Liver (tissue), 9 donors: ENCODE measurements around the gene SFN. TPM values are rescaled to one million over a fixed set of nuclear protein-coding genes. Genes with fewer than 3 reads are reported as not detected.

Source experiments
- DNase-seq: peaks from one replicate; pipeline ENCODE4 v3.0.0-alpha.2; 2017; ENCODE audit warnings: low spot score
- H3K27ac ChIP-seq, 2 donors: one replicate each; pipeline ENCODE4 v1.7.0; 2013; ENCODE audit warnings: inconsistent platforms in 2 of 2, low read length in 2 of 2, control low read depth in 1 of 2, low read depth in 1 of 2, mild to moderate bottlenecking in 1 of 2
- H3K27me3 ChIP-seq, 4 donors: one replicate each; pipeline versions ENCODE4 v1.6.1 to v1.7.0; 2013; ENCODE audit warnings: low read length in 3 of 4, inconsistent platforms in 1 of 4, mild to moderate bottlenecking in 1 of 4, moderate library complexity in 1 of 4; ENCODE audit not compliant: control insufficient read depth in 4 of 4, insufficient read depth in 4 of 4
- H3K36me3 ChIP-seq, 4 donors: one replicate each; pipeline versions ENCODE4 v1.6.1 to v1.7.0; 2013; ENCODE audit warnings: low read length in 3 of 4, mild to moderate bottlenecking in 3 of 4, low read depth in 1 of 4, moderate library complexity in 1 of 4; ENCODE audit not compliant: control insufficient read depth in 4 of 4, insufficient read depth in 3 of 4
- H3K4me1 ChIP-seq, 4 donors: one replicate each; pipeline versions ENCODE4 v1.6.1 to v1.7.0; 2013; ENCODE audit warnings: low read length in 3 of 4, mild to moderate bottlenecking in 3 of 4, moderate library complexity in 1 of 4; ENCODE audit not compliant: control insufficient read depth in 4 of 4, insufficient read depth in 4 of 4
- H3K4me3 ChIP-seq, 3 donors: one replicate each; pipeline versions ENCODE4 v1.6.1 to v1.7.0; 2013; ENCODE audit warnings: low read length in 3 of 3, control low read depth in 1 of 3, low read depth in 1 of 3, mild to moderate bottlenecking in 1 of 3
- H3K9ac ChIP-seq, 2 donors: one replicate each; pipeline ENCODE4 v1.7.0; 2013; ENCODE audit warnings: low read length in 2 of 2, mild to moderate bottlenecking in 2 of 2, moderate library complexity in 2 of 2, control low read depth in 1 of 2, low read depth in 1 of 2
- H3K9me3 ChIP-seq, 4 donors: one replicate each; pipeline versions ENCODE4 v1.6.1 to v1.7.0; 2013; ENCODE audit warnings: low read length in 3 of 4; ENCODE audit not compliant: control insufficient read depth in 4 of 4
- ATF3 ChIP-seq: IDR thresholded peaks from 2 replicates; pipeline ENCODE4 v1.6.1; 2016; ENCODE audit warnings: antibody characterized with exemption
- CTCF ChIP-seq: fragments of 150-350 bp; IDR thresholded peaks from 2 replicates; pipeline ENCODE4 v1.5.1; 2017; ENCODE audit warnings: improper control_type of control experiment, low read depth, low read length; ENCODE audit not compliant: missing input control
- EGR1 ChIP-seq, 2 donors: IDR thresholded peaks; 2 replicates each; pipeline ENCODE4 v1.6.1; 2016 to 2018; ENCODE audit warnings: antibody characterized with exemption in 2 of 2, low read depth in 2 of 2
- FOXA1 ChIP-seq: IDR thresholded peaks from 2 replicates; pipeline ENCODE4 v1.6.1; 2016; ENCODE audit warnings: antibody characterized with exemption
- FOXA2 ChIP-seq: IDR thresholded peaks from 2 replicates; pipeline ENCODE4 v1.6.1; 2016; ENCODE audit warnings: antibody characterized with exemption
- GABPA ChIP-seq, 2 donors: IDR thresholded peaks in 1 of 2; conservative IDR thresholded peaks in 1 of 2; 2 replicates each; pipeline ENCODE4 v1.6.1; 2016; ENCODE audit warnings: antibody characterized with exemption in 2 of 2, mild to moderate bottlenecking in 1 of 2, moderate library complexity in 1 of 2
- HNF4A ChIP-seq, 2 donors: conservative IDR thresholded peaks; 2 replicates each; pipeline ENCODE4 v1.6.1; 2016; ENCODE audit warnings: antibody characterized with exemption in 2 of 2, mild to moderate bottlenecking in 2 of 2
- HNF4G ChIP-seq: IDR thresholded peaks from 2 replicates; pipeline ENCODE4 v1.6.1; 2016; ENCODE audit warnings: antibody characterized with exemption
- JUND ChIP-seq, 2 donors: IDR thresholded peaks; 2 replicates each; pipeline ENCODE4 v1.6.1; 2016; ENCODE audit warnings: antibody characterized with exemption in 2 of 2
- MAX ChIP-seq: IDR thresholded peaks from 2 replicates; pipeline ENCODE4 v1.6.1; 2016; ENCODE audit warnings: antibody characterized with exemption
- NR2F2 ChIP-seq: IDR thresholded peaks from 2 replicates; pipeline ENCODE4 v1.6.1; 2016; ENCODE audit warnings: antibody characterized with exemption
- RAD21 ChIP-seq, 2 donors: IDR thresholded peaks; 2 replicates each; pipeline ENCODE4 v1.6.1; 2016; ENCODE audit warnings: antibody characterized with exemption in 2 of 2, mild to moderate bottlenecking in 2 of 2
- REST ChIP-seq: IDR thresholded peaks from 2 replicates; pipeline ENCODE4 v1.6.1; 2016; ENCODE audit warnings: antibody characterized with exemption, mild to moderate bottlenecking
- RXRA ChIP-seq, 2 donors: IDR thresholded peaks; 2 replicates each; pipeline ENCODE4 v1.6.1; 2017 to 2018; ENCODE audit warnings: antibody characterized with exemption in 2 of 2, mild to moderate bottlenecking in 1 of 2
- SP1 ChIP-seq: IDR thresholded peaks from 2 replicates; pipeline ENCODE4 v1.6.1; 2018; ENCODE audit warnings: antibody characterized with exemption, mild to moderate bottlenecking
- TAF1 ChIP-seq: conservative IDR thresholded peaks from 2 replicates; pipeline ENCODE4 v1.6.1; 2016; ENCODE audit warnings: antibody characterized with exemption, mild to moderate bottlenecking
- YY1 ChIP-seq: IDR thresholded peaks from 2 replicates; pipeline ENCODE4 v1.6.1; 2016; ENCODE audit warnings: antibody characterized with exemption, mild to moderate bottlenecking
- ZBTB33 ChIP-seq: IDR thresholded peaks from 2 replicates; pipeline ENCODE4 v1.6.1; 2016; ENCODE audit warnings: antibody characterized with exemption
- WGBS: extraction: QIAGEN DNeasy Blood & Tissue Kit; methylation state at CpG from one replicate; pipeline ENCODE4 v1.1.7; 2013; 5-methylcytosine and 5-hydroxymethylcytosine counted together
- polyA plus RNA-seq, 2 donors: library from polyadenylated mRNA; stranded (reverse) in 1 of 2; unstranded in 1 of 2; fragments of 200-250 nt in 1 of 2; fragments of >200 nt in 1 of 2; fragmentation: Nextera tagmentation in 1 of 2; extraction: Ambion mirVana in 1 of 2; gene quantifications; one replicate each; pipeline versions ENCODE4 v1.2.1 to v1.2.3, GENCODE V29; 2013 to 2015
- total RNA-seq, 2 donors: library from RNA; depleted of rRNA; stranded (reverse); fragments of >200 nt; gene quantifications; one replicate each; pipeline ENCODE4 v1.2.3, GENCODE V29; 2014
- donor health status: healthy.
- donor health status: healthy.
- donor health status: healthy.
- donor health status: healthy.
- donor health status: healthy.

Gene SFN
- total and polyA plus RNA-seq, 4 donors = 0.17 to 0.69 TPM; not detected in 2

GRCh38 chr1:26858891-26859640 lies 3.9 kb upstream of the SFN start:
- Histone ChIP-seq H3K36me3 (peaks cover 0 to 22% (median 7%) of the 10 kb centered on the region in 4 donors), H3K27me3 (no peaks in the 10 kb centered on the region), H3K9ac (no peak overlapping the region), H3K4me1 (peaks cover 0 to 2% (median 2%) of the 10 kb centered on the region in 4 donors), H3K9me3 (no peaks in the 10 kb centered on the region), H3K4me3 (no peak overlapping the region), H3K27ac (no peak overlapping the region)
- no peak for TF ChIP-seq FOXA2
- no peak for TF ChIP-seq EGR1 (IDR thresholded peaks at IDR 0.05; ENCODE audit: low read depth in 2 of 2)
- TF ChIP-seq GABPA (IDR thresholded peaks at IDR 0.05 in 1 of 2, conservative IDR thresholded peaks at IDR 0.05 in 1 of 2) = no peak
- TF ChIP-seq TAF1 = no peak
- TF ChIP-seq ZBTB33 = no peak
- no peak for TF ChIP-seq ATF3
- no peak for TF ChIP-seq REST
- no peak for TF ChIP-seq RXRA (IDR thresholded peaks at IDR 0.05)
- no peak for TF ChIP-seq MAX
- TF ChIP-seq YY1 = no peak
- no peak for TF ChIP-seq NR2F2
- TF ChIP-seq RAD21 (IDR thresholded peaks at IDR 0.05) = no peak
- TF ChIP-seq HNF4G = no peak
- no peak for TF ChIP-seq JUND (IDR thresholded peaks at IDR 0.05)
- TF ChIP-seq CTCF = no peak
- TF ChIP-seq HNF4A (conservative IDR thresholded peaks at IDR 0.05) = no peak
- TF ChIP-seq FOXA1 = no peak
- TF ChIP-seq SP1 = no peak
- DNase-seq = no peak
- WGBS = 95% methylated on average over 7 of the region's 7 CpGs
